Endothelial cell of umbilical vein (primary cell): Measurements from ENCODE around the gene RNF138.

ENCODE experiments used
- EZH2 ChIP-seq: IDR thresholded peaks from 2 replicates; pipeline ENCODE4 v1.6.1; 2012; ENCODE audit warnings: borderline replicate concordance, low read depth, mild to moderate bottlenecking, moderate library complexity, low read length, inconsistent platforms; ENCODE audit not compliant: severe bottlenecking
- JUN ChIP-seq: IDR thresholded peaks from 2 replicates; pipeline ENCODE4 v1.6.1; 2011; ENCODE audit warnings: borderline replicate concordance, low read depth; ENCODE audit not compliant: insufficient read length, insufficient read depth
- POLR2A ChIP-seq: IDR thresholded peaks from 2 replicates; pipeline ENCODE4 v1.6.1; 2012; ENCODE audit warnings: low read depth, mild to moderate bottlenecking, control low read depth, low read length
- TF ChIP-seq, protein P1 (sequence below), 2 donors: IDR thresholded peaks; 1 replicate in 1 of 2; 2 replicates in 1 of 2; pipeline ENCODE4 v1.5.1; 2011; ENCODE audit warnings: low read length in 2 of 2, mild to moderate bottlenecking in 2 of 2, moderate library complexity in 2 of 2, control low read depth in 1 of 2, inconsistent platforms in 1 of 2, low read depth in 1 of 2; ENCODE audit not compliant: insufficient read depth in 1 of 2; ENCODE audit errors: extremely low read depth in 1 of 2

DNA sequence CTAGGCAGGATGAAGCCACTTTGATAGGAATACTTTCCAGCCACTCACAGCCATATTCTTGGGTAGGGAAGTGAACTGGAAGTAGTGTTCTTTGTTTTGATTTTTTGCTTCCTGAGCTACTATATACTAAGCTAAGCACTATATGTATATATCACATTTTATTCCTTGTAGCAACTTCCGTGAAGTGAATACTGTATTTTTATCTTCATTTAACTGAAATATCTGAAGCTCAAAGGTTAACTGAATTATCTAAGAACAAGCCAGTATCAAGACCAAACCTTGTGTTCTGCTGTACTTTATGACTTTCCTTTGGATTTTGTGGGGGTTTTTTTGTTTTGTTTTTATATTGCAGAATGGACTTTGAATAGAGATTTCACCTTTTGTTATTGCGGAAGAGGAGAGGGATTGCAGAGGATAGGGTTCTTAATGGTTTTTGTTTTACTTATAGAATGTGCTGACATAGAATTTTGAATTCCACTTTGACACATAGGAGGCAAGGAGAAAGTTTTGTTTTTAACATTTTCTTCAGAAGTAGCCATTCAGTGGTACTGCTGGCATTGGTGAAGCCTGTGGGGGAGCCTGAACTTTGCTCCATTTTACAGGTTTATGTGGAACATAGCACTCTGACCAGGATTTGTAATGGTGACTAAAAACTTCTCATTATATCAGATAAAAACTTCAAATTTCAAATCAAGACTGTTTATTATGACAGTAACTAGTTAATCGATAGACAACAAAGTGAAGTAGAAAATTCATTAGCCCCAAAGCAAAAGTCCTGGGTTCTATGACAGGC is 24.1 kb upstream of the RNF138 start:
- TF ChIP-seq EZH2 = no peak
- no peak for TF ChIP-seq POLR2A
- no peak for TF ChIP-seq JUN
- TF ChIP-seq, protein P1, sequence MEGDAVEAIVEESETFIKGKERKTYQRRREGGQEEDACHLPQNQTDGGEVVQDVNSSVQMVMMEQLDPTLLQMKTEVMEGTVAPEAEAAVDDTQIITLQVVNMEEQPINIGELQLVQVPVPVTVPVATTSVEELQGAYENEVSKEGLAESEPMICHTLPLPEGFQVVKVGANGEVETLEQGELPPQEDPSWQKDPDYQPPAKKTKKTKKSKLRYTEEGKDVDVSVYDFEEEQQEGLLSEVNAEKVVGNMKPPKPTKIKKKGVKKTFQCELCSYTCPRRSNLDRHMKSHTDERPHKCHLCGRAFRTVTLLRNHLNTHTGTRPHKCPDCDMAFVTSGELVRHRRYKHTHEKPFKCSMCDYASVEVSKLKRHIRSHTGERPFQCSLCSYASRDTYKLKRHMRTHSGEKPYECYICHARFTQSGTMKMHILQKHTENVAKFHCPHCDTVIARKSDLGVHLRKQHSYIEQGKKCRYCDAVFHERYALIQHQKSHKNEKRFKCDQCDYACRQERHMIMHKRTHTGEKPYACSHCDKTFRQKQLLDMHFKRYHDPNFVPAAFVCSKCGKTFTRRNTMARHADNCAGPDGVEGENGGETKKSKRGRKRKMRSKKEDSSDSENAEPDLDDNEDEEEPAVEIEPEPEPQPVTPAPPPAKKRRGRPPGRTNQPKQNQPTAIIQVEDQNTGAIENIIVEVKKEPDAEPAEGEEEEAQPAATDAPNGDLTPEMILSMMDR (IDR thresholded peaks at IDR 0.05; ENCODE audit: extremely low read depth in 1 of 2, insufficient read depth in 1 of 2, low read depth in 1 of 2, low read length in 2 of 2) = no peak
